Measurements from ENCODE around the gene VASP.

GRCh38 chr19:45475537-45476291 is 31.6 kb upstream of the VASP start:
- TF ChIP-seq CTCF (IDR thresholded peaks at IDR 0.05) (no peak), POLR2AphosphoS5 (IDR thresholded peaks at IDR 0.05) (no peak), POLR2A (IDR thresholded peaks at IDR 0.05; ENCODE audit: low read depth) (no peak)
